GM23248 (cell line): ENCODE results near the gene UBL4A. TPM values are rescaled to one million over a fixed set of nuclear protein-coding genes. Genes with fewer than 3 reads are reported as not detected.

ENCODE experiments used
- DNase-seq: peaks from one replicate; pipeline ENCODE4 v3.0.0-alpha.2; 2015
- H2AFZ ChIP-seq: fragments of 200-600 bp; sonication (generic); 2 replicates; pipeline ENCODE4 v1.6.1; 2016; ENCODE audit warnings: antibody characterized with exemption
- H3F3A ChIP-seq: fragments of 200-600 bp; sonication (generic); 2 replicates; pipeline ENCODE4 v1.6.1; 2016; ENCODE audit warnings: mild to moderate bottlenecking, antibody characterized with exemption, mixed run types; ENCODE audit not compliant: insufficient read depth
- H3K27ac ChIP-seq: fragments of 200-600 bp; sonication (generic); 2 replicates; pipeline ENCODE4 v1.5.1; 2016; ENCODE audit warnings: mild to moderate bottlenecking
- H3K27me3 ChIP-seq: fragments of 200-600 bp; sonication (generic); replicated peaks from 2 replicates; pipeline ENCODE4 v1.6.1; 2016; ENCODE audit warnings: mild to moderate bottlenecking; ENCODE audit not compliant: insufficient read depth
- H3K36me3 ChIP-seq: fragments of 200-600 bp; sonication (generic); 2 replicates; pipeline ENCODE4 v1.6.1; 2016; ENCODE audit warnings: low read depth, mild to moderate bottlenecking
- H3K4me1 ChIP-seq: fragments of 200-600 bp; sonication (generic); 2 replicates; pipeline ENCODE4 v1.6.1; 2016; ENCODE audit warnings: mild to moderate bottlenecking; ENCODE audit not compliant: insufficient read depth
- H3K4me2 ChIP-seq: fragments of 200-600 bp; sonication (generic); one replicate; pipeline ENCODE4 v1.6.1; 2016; ENCODE audit warnings: mild to moderate bottlenecking; ENCODE audit not compliant: unreplicated experiment
- H3K4me3 ChIP-seq: fragments of 200-600 bp; sonication (generic); 2 replicates; pipeline ENCODE4 v1.5.1; 2016; ENCODE audit warnings: mild to moderate bottlenecking
- H3K79me2 ChIP-seq: fragments of 200-600 bp; sonication (generic); 2 replicates; pipeline ENCODE4 v1.6.1; 2016; ENCODE audit warnings: mild to moderate bottlenecking; ENCODE audit not compliant: insufficient read depth
- H3K9ac ChIP-seq: fragments of 200-600 bp; sonication (generic); 2 replicates; pipeline ENCODE4 v1.6.1; 2016; ENCODE audit warnings: mild to moderate bottlenecking
- H3K9me2 ChIP-seq: fragments of 200-600 bp; sonication (generic); 2 replicates; pipeline ENCODE4 v1.6.1; 2016; ENCODE audit warnings: mixed run types, mild to moderate bottlenecking, moderate library complexity; ENCODE audit not compliant: insufficient read depth
- H3K9me3 ChIP-seq: fragments of 200-600 bp; sonication (generic); one replicate; pipeline ENCODE4 v1.6.1; 2017; ENCODE audit warnings: low read depth
- H4K20me1 ChIP-seq: fragments of 200-600 bp; sonication (generic); 2 replicates; pipeline ENCODE4 v1.6.0; 2016; ENCODE audit not compliant: insufficient read depth
- EZH2 ChIP-seq: fragments of 200-600 bp; sonication (generic); IDR thresholded peaks from 2 replicates; pipeline ENCODE4 v1.6.1; 2018; ENCODE audit warnings: antibody characterized with exemption, mild to moderate bottlenecking; ENCODE audit not compliant: insufficient read depth, poor library complexity, severe bottlenecking
- EZH2phosphoT487 ChIP-seq: fragments of 200-600 bp; sonication (generic); IDR thresholded peaks from 2 replicates; pipeline ENCODE4 v1.6.1; 2018; ENCODE audit warnings: antibody characterized with exemption, moderate library complexity, mild to moderate bottlenecking, low read depth; ENCODE audit not compliant: insufficient read depth
- WGBS, 2 experiments: methylation state at CpG; one replicate each; pipeline ENCODE4 v1.1.6; 2015 to 2017; ENCODE audit warnings: low lambda C conversion rate in 2 of 2, low coverage in 1 of 2; ENCODE audit errors: missing lambda C conversion rate in 2 of 2; 5-methylcytosine and 5-hydroxymethylcytosine counted together
- in situ Hi-C: fragments of 300-500 bp; cut with MboI; formaldehyde crosslinking; loops from 2 replicates; pipeline ENCODE4 v1.15.0; 2020
- polyA plus RNA-seq: library from polyadenylated mRNA; unstranded; fragments of >200 nt; fragmentation: Nextera tagmentation; extraction: Ambion mirVana; gene quantifications from 2 replicates; pipeline ENCODE4 v1.2.1, GENCODE V29; 2016
- total RNA-seq: library from RNA; depleted of rRNA; stranded (reverse); fragments of >200 nt; shearing (Covaris generic); gene quantifications from 2 replicates; pipeline ENCODE4 v1.2.3, GENCODE V29; 2014

Gene UBL4A
- total and polyA plus RNA-seq, 2 experiments from 2014 or later: 42.4 to 53.0 TPM

DNA sequence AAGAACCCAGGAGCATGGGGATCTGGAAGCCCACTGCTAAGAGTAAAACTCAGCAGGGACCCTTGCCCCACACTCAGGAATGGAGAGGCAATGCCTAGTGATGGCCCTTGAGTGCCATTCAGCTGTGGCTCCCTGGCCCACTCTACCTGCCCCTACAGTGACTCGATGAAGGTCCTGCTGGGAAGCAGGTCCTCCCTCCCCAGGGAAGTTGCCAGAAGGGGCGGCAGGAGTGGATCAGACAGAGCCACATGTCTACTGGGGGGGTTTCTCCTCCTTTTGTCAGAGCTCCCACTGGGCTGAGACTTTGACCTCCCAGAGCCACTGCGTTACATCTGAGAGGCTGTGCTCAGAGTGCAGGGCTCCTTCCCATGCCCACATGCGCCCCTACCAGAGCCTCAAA lies 2.8 kb upstream of the UBL4A start:
- no peaks in the 10 kb centered on the region for H3K9me2 ChIP-seq
- H4K20me1 ChIP-seq: no peaks in the 10 kb centered on the region
- no peak for TF ChIP-seq EZH2
- no peak for TF ChIP-seq EZH2phosphoT487
- peak overlapping the region; percentile 78 for H3K4me2 ChIP-seq
- H3K27me3 ChIP-seq: no peaks in the 10 kb centered on the region
- H3K9ac ChIP-seq: peak overlapping the region; percentile 99
- in situ Hi-C loops: no loop called here
- H3K79me2 ChIP-seq: peaks cover 27% of the 10 kb centered on the region
- 90 to 93% methylated on average over 2 to 4 of the region's 4 CpGs for WGBS, 2 experiments
- H2AFZ ChIP-seq: no peak overlapping the region
- no peaks in the 10 kb centered on the region for H3K9me3 ChIP-seq
- no peaks in the 10 kb centered on the region for H3K4me1 ChIP-seq
- peak overlapping the region; percentile 99; the same call in 1 of the 2 replicates for H3K27ac ChIP-seq
- no peaks in the 10 kb centered on the region for H3F3A ChIP-seq
- peak overlapping the region; percentile 81 for H3K4me3 ChIP-seq
- no peaks in the 10 kb centered on the region for H3K36me3 ChIP-seq
- DNase-seq: no peak

DNA sequence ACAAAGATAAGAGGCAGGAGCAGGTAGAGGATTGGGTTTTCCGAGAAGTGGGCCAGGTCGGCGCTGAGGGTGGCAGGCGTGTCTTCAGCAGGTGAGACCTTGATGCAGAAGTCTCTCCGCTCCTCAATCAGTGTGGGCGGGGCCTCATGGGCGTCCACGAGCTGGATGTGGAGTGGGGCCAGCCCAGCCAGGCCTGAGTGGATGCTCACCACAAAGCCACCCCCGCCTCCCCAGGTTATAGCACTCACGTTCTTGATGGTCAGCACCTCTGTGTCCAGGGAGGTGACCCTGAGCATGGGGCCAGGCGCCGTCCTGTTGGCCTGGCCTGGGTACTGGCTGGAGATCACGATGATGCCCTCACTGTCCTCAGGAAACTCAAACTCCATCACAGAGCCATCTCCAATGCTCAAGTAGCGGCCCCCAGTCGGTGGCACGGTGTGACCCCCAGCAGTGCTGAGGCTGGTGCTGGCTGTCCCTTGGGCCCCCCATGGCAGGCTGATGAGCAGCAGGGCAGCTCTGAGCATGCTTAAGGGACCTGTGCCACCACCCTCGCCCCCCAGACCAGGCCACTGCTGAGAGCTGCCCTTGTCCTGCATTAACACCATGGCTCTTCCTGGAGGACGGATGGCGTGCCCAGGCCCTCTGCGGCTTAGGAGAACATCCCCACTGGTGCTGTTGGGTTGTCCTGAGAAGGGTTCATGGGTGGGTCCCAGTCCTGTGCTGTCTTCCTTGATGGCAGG lies 2.1 kb upstream of the UBL4A start:
- no peak for DNase-seq
- no peak overlapping the region for H3K4me2 ChIP-seq

DNA sequence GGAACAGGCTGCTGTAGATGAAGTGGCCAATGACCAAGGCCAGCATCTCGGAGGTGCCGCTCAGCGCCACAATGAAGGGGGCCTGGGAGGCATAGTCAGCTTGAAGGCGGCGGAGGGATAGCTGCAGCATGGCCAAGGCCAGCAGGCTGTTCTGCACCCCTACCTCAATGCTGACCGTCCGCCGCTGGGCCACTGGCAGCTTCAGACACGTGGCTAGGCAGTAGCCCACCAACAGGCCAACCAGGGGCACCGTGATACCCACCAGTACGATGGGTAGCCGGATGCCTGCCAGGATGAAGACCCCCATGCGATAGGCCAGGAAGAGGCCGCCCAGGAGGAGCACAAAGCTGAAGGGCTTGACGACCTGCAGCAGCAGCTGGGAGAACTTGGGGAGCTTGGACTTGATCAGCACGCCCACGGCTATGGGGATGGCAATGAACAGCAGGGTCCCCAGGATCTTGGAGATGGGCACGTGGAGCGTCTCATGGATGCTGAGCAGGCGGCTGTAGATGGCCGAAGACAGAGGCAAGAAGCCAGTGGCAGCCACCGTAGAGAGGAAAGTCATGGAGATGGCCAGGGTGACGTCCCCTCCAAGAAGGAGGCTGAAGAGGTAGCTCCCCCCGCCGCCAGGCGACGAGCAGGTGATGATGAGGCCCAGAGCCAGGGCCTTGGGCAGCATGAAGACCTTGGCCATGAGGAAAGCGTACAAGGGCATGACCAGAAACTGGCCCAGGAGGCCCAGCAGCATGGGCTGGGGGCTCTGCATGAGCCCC lies 1.3 kb upstream of the UBL4A start:
- WGBS, 2 experiments: 95 to 98% methylated on average over 15 to 21 of the region's 28 CpGs
- H3K36me3 ChIP-seq: no peaks in the 10 kb centered on the region
- no peak overlapping the region for H3K4me2 ChIP-seq
- H4K20me1 ChIP-seq: no peaks in the 10 kb centered on the region
- H3K9me3 ChIP-seq: no peaks in the 10 kb centered on the region
- H3K9me2 ChIP-seq: no peaks in the 10 kb centered on the region
- no peak for DNase-seq
- TF ChIP-seq EZH2 (no peak), EZH2phosphoT487 (no peak)
- H3K4me3 ChIP-seq: no peak overlapping the region
- H3K4me1 ChIP-seq: no peaks in the 10 kb centered on the region
- no peak overlapping the region for H2AFZ ChIP-seq
- no peak overlapping the region for H3K27ac ChIP-seq
- H3K79me2 ChIP-seq: peaks cover 27% of the 10 kb centered on the region
- in situ Hi-C loops: no loop called here
- H3K27me3 ChIP-seq: no peaks in the 10 kb centered on the region
- H3K9ac ChIP-seq: no peak overlapping the region
- no peaks in the 10 kb centered on the region for H3F3A ChIP-seq

More for the DNA sequence above, 2.1 kb upstream of the UBL4A start:
- Histone ChIP-seq H3K79me2 (peaks cover 27% of the 10 kb centered on the region), H3K4me1 (no peaks in the 10 kb centered on the region), H3K36me3 (no peaks in the 10 kb centered on the region), H3K4me3 (peak overlapping the region; percentile 81; the same call in 1 of the 2 replicates), H4K20me1 (no peaks in the 10 kb centered on the region), H2AFZ (no peak overlapping the region), H3K9me3 (no peaks in the 10 kb centered on the region), H3K27me3 (no peaks in the 10 kb centered on the region), H3F3A (no peaks in the 10 kb centered on the region), H3K27ac (no peak overlapping the region), H3K9ac (no peak overlapping the region), H3K9me2 (no peaks in the 10 kb centered on the region)
- WGBS, 2 experiments: 86% methylated on average over 7 to 11 of the region's 20 CpGs
- in situ Hi-C loops: no loop called here
- TF ChIP-seq EZH2: no peak
- no peak for TF ChIP-seq EZH2phosphoT487

DNA sequence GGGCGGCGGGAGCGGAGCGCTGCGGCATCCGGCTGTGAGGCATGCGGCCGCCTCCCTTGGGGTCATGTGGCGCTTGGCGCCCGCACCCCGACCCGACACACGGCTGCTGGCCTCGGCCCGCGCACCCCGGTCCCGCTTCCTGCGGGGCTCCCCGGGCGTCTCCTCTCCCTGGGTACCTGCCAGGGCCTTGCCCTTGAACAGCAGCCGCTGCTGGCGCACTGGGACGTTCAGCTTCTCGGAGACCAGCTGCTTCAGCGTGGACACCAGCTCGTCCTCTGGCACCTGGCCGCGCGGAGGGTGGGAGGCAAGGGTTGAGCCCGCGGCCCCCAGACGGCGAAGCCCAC lies 391 bp downstream of the UBL4A start:
- TF ChIP-seq EZH2 (no peak), EZH2phosphoT487 (no peak)
- H3K27ac ChIP-seq: peak overlapping the region; percentile 39
- H2AFZ ChIP-seq: peak overlapping the region; percentile 56; the same call in 1 of the 2 replicates
- H3K4me3 ChIP-seq: peak overlapping the region; percentile 78
- no peaks in the 10 kb centered on the region for H3K36me3 ChIP-seq
- no peaks in the 10 kb centered on the region for H3K9me3 ChIP-seq
- peaks cover 27% of the 10 kb centered on the region for H3K79me2 ChIP-seq
- H3K4me1 ChIP-seq: no peaks in the 10 kb centered on the region
- no peaks in the 10 kb centered on the region for H3K9me2 ChIP-seq
- H3F3A ChIP-seq: no peaks in the 10 kb centered on the region
- WGBS, 2 experiments: 0 to 2% methylated on average over 2 to 10 of the region's 35 CpGs
- peak overlapping the region; percentile 68 for H3K4me2 ChIP-seq
- H3K27me3 ChIP-seq: no peaks in the 10 kb centered on the region
- no peaks in the 10 kb centered on the region for H4K20me1 ChIP-seq
- H3K9ac ChIP-seq: peak overlapping the region; percentile 80
- DNase-seq: peak; percentile 58
- in situ Hi-C loops: no loop called here
